H1 (cell line): ENCODE measurements around the gene CFAP97D2. TPM values are rescaled to one million over a fixed set of nuclear protein-coding genes. Genes with fewer than 3 reads are reported as not detected.

Source experiments
- CTCF ChIA-PET: fragments of 300-600 bp; sonication (Branson Sonifier 250); formaldehyde crosslinking; loops from one replicate; lab custom pipeline; 2021; ENCODE audit not compliant: partially characterized antibody; lab: Charles Lee
- POLR2A ChIA-PET: fragments of 300-600 bp; sonication (Branson Sonifier 250); formaldehyde crosslinking; loops from one replicate; lab custom pipeline; 2021; ENCODE audit warnings: inconsistent platforms; ENCODE audit not compliant: partially characterized antibody; lab: Charles Lee
- DNase-seq, 2 experiments: peaks; one replicate each; pipeline versions ENCODE4 v3.0.0 to v3.0.0-alpha.2; 2010 to 2022; ENCODE audit warnings: low spot score in 2 of 2, low read depth in 1 of 2, mixed read lengths in 1 of 2
- FAIRE-seq: peaks from 2 replicates; lab custom pipeline; 2011; peaks lifted over from hg19 to GRCh38; lab: Jason Lieb, UNC
- H2AFZ ChIP-seq: 2 replicates; pipeline ENCODE4 v1.8.1; 2012; ENCODE audit warnings: low read length, inconsistent platforms
- H2AK5ac ChIP-seq: 2 replicates; pipeline ENCODE4 v1.6.1; 2013; ENCODE audit warnings: low read depth, low read length
- H2BK120ac ChIP-seq: replicated peaks from 2 replicates; pipeline ENCODE3; 2013; ENCODE audit warnings: low read depth, low read length, inconsistent platforms
- H2BK12ac ChIP-seq: 2 replicates; pipeline ENCODE4 v1.6.1; 2013; ENCODE audit warnings: low read depth, low read length
- H2BK15ac ChIP-seq: 2 replicates; pipeline ENCODE4 v1.6.1; 2013; ENCODE audit warnings: low read length
- H2BK20ac ChIP-seq: 2 replicates; pipeline ENCODE4 v1.6.1; 2013; ENCODE audit warnings: low read length
- H2BK5ac ChIP-seq: 2 replicates; pipeline ENCODE4 v1.6.1; 2013; ENCODE audit warnings: low read depth, low read length
- H3K14ac ChIP-seq: 2 replicates; pipeline ENCODE4 v1.6.1; 2013; ENCODE audit warnings: inconsistent platforms; ENCODE audit not compliant: insufficient read length
- H3K18ac ChIP-seq: 2 replicates; pipeline ENCODE4 v1.6.1; 2013; ENCODE audit warnings: low read length; ENCODE audit errors: extremely low read depth
- H3K23ac ChIP-seq: 2 replicates; pipeline ENCODE4 v1.6.1; 2013; ENCODE audit warnings: inconsistent platforms; ENCODE audit not compliant: insufficient read length
- H3K23me2 ChIP-seq: 2 replicates; pipeline ENCODE4 v1.6.1; 2013; ENCODE audit warnings: low read depth, low read length
- H3K27ac ChIP-seq: 2 replicates; pipeline ENCODE4 v1.6.1; 2011; ENCODE audit warnings: low read depth, low read length, inconsistent platforms
- H3K27me3 ChIP-seq, 4 experiments: replicated peaks in 1 of 4; 1 replicate in 1 of 4; 2 replicates in 3 of 4; pipeline versions ENCODE4 v1.6.1 to v1.8.1; 2011 to 2013; ENCODE audit warnings: low read length in 3 of 4, mild to moderate bottlenecking in 3 of 4, inconsistent platforms in 2 of 4, mixed read lengths in 2 of 4, moderate library complexity in 1 of 4; ENCODE audit not compliant: control insufficient read depth in 3 of 4, insufficient read depth in 3 of 4; ENCODE audit errors: extremely low read depth in 1 of 4
- H3K36me3 ChIP-seq, 4 experiments: 2 replicates each; pipeline versions ENCODE4 v1.6.1 to v1.8.1; 2011 to 2013; ENCODE audit warnings: mild to moderate bottlenecking in 4 of 4, low read length in 3 of 4, moderate library complexity in 2 of 4, control low read depth in 1 of 4, inconsistent platforms in 1 of 4; ENCODE audit not compliant: insufficient read depth in 4 of 4, control insufficient read depth in 2 of 4
- H3K4ac ChIP-seq: replicated peaks from 2 replicates; pipeline ENCODE3; 2013; ENCODE audit warnings: low read length, low read depth, mixed read lengths, inconsistent platforms; ENCODE audit not compliant: insufficient read length
- H3K4me1 ChIP-seq, 4 experiments: replicated peaks in 1 of 4; 1 replicate in 1 of 4; 2 replicates in 3 of 4; pipeline versions ENCODE4 v1.6.1 to v1.8.1; 2011 to 2013; ENCODE audit warnings: low read length in 3 of 4, inconsistent platforms in 2 of 4, mixed read lengths in 1 of 4; ENCODE audit not compliant: insufficient read depth in 4 of 4, control insufficient read depth in 3 of 4
- H3K4me2 ChIP-seq, 2 experiments: 2 replicates each; pipeline versions ENCODE4 v1.6.1 to v1.8.1; 2011 to 2013; ENCODE audit warnings: low read depth in 2 of 2, low read length in 2 of 2, control low read depth in 1 of 2, inconsistent platforms in 1 of 2, mild to moderate bottlenecking in 1 of 2; ENCODE audit not compliant: insufficient read depth in 1 of 2
- H3K4me3 ChIP-seq, 4 experiments: fragments of 200-600, 300-600 bp in 1 of 4; sonication (generic), shearing (Covaris generic), sonication (Bioruptor Twin) in 1 of 4; 2 replicates each; pipeline versions ENCODE4 v1.5.1 to v1.8.1; 2011 to 2016; ENCODE audit warnings: low read length in 4 of 4, low read depth in 3 of 4, control low read depth in 2 of 4, inconsistent platforms in 2 of 4, mild to moderate bottlenecking in 2 of 4, mixed read lengths in 1 of 4, moderate library complexity in 1 of 4; ENCODE audit not compliant: insufficient read depth in 2 of 4; ENCODE audit errors: extremely low read depth in 1 of 4
- H3K56ac ChIP-seq: replicated peaks from 2 replicates; pipeline ENCODE3; 2013; ENCODE audit warnings: low read depth, mild to moderate bottlenecking, mixed read lengths, low read length, inconsistent platforms; ENCODE audit not compliant: insufficient read length
- H3K79me1 ChIP-seq: 2 replicates; pipeline ENCODE4 v1.6.1; 2013; ENCODE audit warnings: low read depth, low read length, control low read depth
- H3K79me2 ChIP-seq, 2 experiments: 2 replicates each; pipeline versions ENCODE4 v1.6.1 to v1.8.1; 2012 to 2013; ENCODE audit warnings: low read length in 2 of 2, mild to moderate bottlenecking in 2 of 2, inconsistent platforms in 1 of 2; ENCODE audit not compliant: insufficient read depth in 2 of 2, control insufficient read depth in 1 of 2
- H3K9ac ChIP-seq, 4 experiments: replicated peaks in 1 of 4; 1 replicate in 1 of 4; 2 replicates in 3 of 4; pipeline versions ENCODE4 v1.6.1 to v1.8.1; 2011 to 2013; ENCODE audit warnings: low read depth in 3 of 4, low read length in 3 of 4, control low read depth in 2 of 4, mild to moderate bottlenecking in 2 of 4, moderate library complexity in 2 of 4, inconsistent platforms in 1 of 4; ENCODE audit errors: extremely low read depth in 1 of 4
- H3K9me3 ChIP-seq, 2 experiments: 2 replicates each; pipeline versions ENCODE4 v1.6.1 to v1.8.1; 2012 to 2013; ENCODE audit warnings: mild to moderate bottlenecking in 2 of 2, moderate library complexity in 2 of 2, control low read depth in 1 of 2, inconsistent platforms in 1 of 2, low read depth in 1 of 2, low read length in 1 of 2, mixed read lengths in 1 of 2; ENCODE audit not compliant: insufficient read depth in 2 of 2
- H4K20me1 ChIP-seq, 2 experiments: replicated peaks in 1 of 2; 2 replicates each; pipeline versions ENCODE3 to v1.8.1; 2011 to 2013; ENCODE audit warnings: inconsistent platforms in 2 of 2, low read length in 2 of 2, mild to moderate bottlenecking in 1 of 2; ENCODE audit not compliant: insufficient read depth in 2 of 2, control insufficient read depth in 1 of 2
- H4K5ac ChIP-seq: 2 replicates; pipeline ENCODE4 v1.6.1; 2013; ENCODE audit warnings: low read length, low read depth, mixed read lengths, inconsistent platforms; ENCODE audit not compliant: insufficient read length
- H4K8ac ChIP-seq: 2 replicates; pipeline ENCODE4 v1.8.0; 2013; ENCODE audit warnings: mild to moderate bottlenecking, moderate library complexity, low read length, inconsistent platforms; ENCODE audit not compliant: insufficient read depth; ENCODE audit errors: extremely low read depth
- H4K91ac ChIP-seq: replicated peaks from 2 replicates; pipeline ENCODE3; 2013; ENCODE audit warnings: low read length, mixed read lengths, inconsistent platforms; ENCODE audit not compliant: insufficient read length
- ASH2L ChIP-seq: fragments of 200-600, 300-600 bp; sonication (generic); IDR thresholded peaks from one replicate; pipeline ENCODE4 v1.7.1; 2017; ENCODE audit warnings: low read length
- BRCA1 ChIP-seq: IDR thresholded peaks from 2 replicates; pipeline ENCODE4 v1.6.1; 2012; ENCODE audit warnings: low read depth, low read length, improper control_type of control experiment
- CHD2 ChIP-seq: IDR thresholded peaks from 2 replicates; pipeline ENCODE4 v1.6.1; 2012; ENCODE audit warnings: low read length, improper control_type of control experiment
- FOSL1 ChIP-seq: IDR thresholded peaks from 2 replicates; pipeline ENCODE4 v1.6.1; 2011; ENCODE audit warnings: mild to moderate bottlenecking, low read depth, low read length, moderate library complexity; ENCODE audit not compliant: insufficient read depth
- HDAC2 ChIP-seq, 2 experiments: fragments of 300-600 bp in 1 of 2; sonication (generic) in 1 of 2; IDR thresholded peaks; 2 replicates each; pipeline ENCODE4 v1.6.1; 2011 to 2012; ENCODE audit warnings: low read depth in 2 of 2, low read length in 2 of 2, mild to moderate bottlenecking in 2 of 2, moderate library complexity in 2 of 2, borderline replicate concordance in 1 of 2, inconsistent platforms in 1 of 2
- KDM4A ChIP-seq: IDR thresholded peaks from one replicate; pipeline ENCODE4 v1.7.1; 2012; ENCODE audit warnings: low read depth, mild to moderate bottlenecking, moderate library complexity, low read length, inconsistent platforms; ENCODE audit not compliant: severe bottlenecking
- SAP30 ChIP-seq: fragments of 300-600 bp; sonication (generic); IDR thresholded peaks from 2 replicates; pipeline ENCODE4 v1.7.1; 2012; ENCODE audit warnings: low read length, moderate library complexity, mild to moderate bottlenecking, inconsistent platforms; ENCODE audit not compliant: insufficient read depth, insufficient replicate concordance
- SIN3A ChIP-seq, 2 experiments: IDR thresholded peaks in 1 of 2; conservative IDR thresholded peaks in 1 of 2; 2 replicates each; pipeline ENCODE4 v1.6.1; 2011 to 2012; ENCODE audit warnings: low read length in 2 of 2, improper control_type of control experiment in 1 of 2, low read depth in 1 of 2, mild to moderate bottlenecking in 1 of 2
- SIRT6 ChIP-seq: IDR thresholded peaks from one replicate; pipeline ENCODE4 v1.7.1; 2012; ENCODE audit warnings: low read length, inconsistent platforms
- SIX5 ChIP-seq: IDR thresholded peaks from 2 replicates; pipeline ENCODE4 v1.6.1; 2011; ENCODE audit warnings: mild to moderate bottlenecking, low read depth, low read length
- SP1 ChIP-seq: IDR thresholded peaks from 2 replicates; pipeline ENCODE4 v1.6.1; 2011; ENCODE audit warnings: low read depth, low read length
- TCF12 ChIP-seq: IDR thresholded peaks from 2 replicates; pipeline ENCODE4 v1.6.1; 2011; ENCODE audit warnings: low read depth, mild to moderate bottlenecking, low read length
- ZNF274 ChIP-seq: IDR thresholded peaks from 2 replicates; pipeline ENCODE4 v1.7.0; 2012; ENCODE audit warnings: low read length, borderline replicate concordance; ENCODE audit errors: extremely low read depth
- WGBS, 2 experiments: shearing (Covaris generic) in 1 of 2; methylation state at CpG; one replicate each; pipeline versions ENCODE4 v1.1.6 to v1.1.7; 2013 to 2015; ENCODE audit warnings: low lambda C conversion rate in 2 of 2, mixed read lengths in 2 of 2, inconsistent platforms in 1 of 2, low coverage in 1 of 2, missing lambda C conversion rate in 1 of 2; ENCODE audit not compliant: insufficient replicate concordance in 2 of 2, insufficient coverage in 1 of 2, insufficient read length in 1 of 2; ENCODE audit errors: extremely low coverage in 1 of 2, missing lambda C conversion rate in 1 of 2; 5-methylcytosine and 5-hydroxymethylcytosine counted together
- polyA plus RNA-seq, 7 experiments: library from polyadenylated mRNA; depleted of rRNA in 3 of 7; stranded (reverse) in 5 of 7; unstranded in 2 of 7; fragments of >200 nt in 5 of 7; fragments of 200-250 nt in 2 of 7; gene quantifications; 1 replicate in 5 of 7; 2 replicates in 1 of 7; 4 replicates in 1 of 7; pipeline versions ENCODE4 v1.2.1 to v1.2.3, GENCODE V29; 2011 to 2013; ENCODE audit warnings: missing spikeins in 2 of 7, mixed read lengths in 2 of 7
- total RNA-seq: library from RNA; stranded (reverse); fragmentation: NEBNext Ultra II Directional; extraction: Animal tissue kit (Norgen Biotek cat#: 25700); gene quantifications from 2 replicates; pipeline ENCODE4 v1.2.1, GENCODE V29; 2021

CFAP97D2 gene
- total and polyA plus RNA-seq, 2 of the 8 experiments (the other 6 are each of a cell fraction or from before 2014, with no cell fraction given): not detected

DNA sequence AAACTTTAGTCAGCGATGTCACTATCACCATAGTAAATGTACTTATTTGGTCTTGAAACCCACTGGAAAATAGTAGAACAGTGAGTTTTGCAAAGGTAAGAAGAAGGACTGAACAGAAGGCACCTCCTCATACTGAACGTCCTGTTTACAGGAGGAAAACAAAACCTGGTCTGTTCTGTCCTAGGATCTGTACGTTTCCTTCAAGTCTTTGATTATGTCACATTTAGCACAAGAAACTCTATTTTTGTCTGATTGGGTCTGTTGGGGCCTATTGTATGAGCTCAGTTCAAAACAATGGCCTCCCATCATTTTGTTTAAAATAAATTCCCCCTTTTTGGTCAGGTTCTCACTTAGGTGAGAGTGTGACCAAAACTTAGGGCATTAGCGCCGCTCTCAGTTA, 11.2 kb upstream of the CFAP97D2 start (continued):
- no peak for TF ChIP-seq ASH2L

GRCh38 chr13:114173272-114173671, 5.8 kb upstream of the CFAP97D2 start:
- Histone ChIP-seq H3K79me2 (no peaks in the 10 kb centered on the region), H3K27ac (no peak overlapping the region), H3K23me2 (no peaks in the 10 kb centered on the region), H3K36me3 (no peaks in the 10 kb centered on the region), H3K4me1 (no peaks in the 10 kb centered on the region), H3K4ac (no peak overlapping the region), H2AK5ac (no peak overlapping the region), H3K18ac (no peak overlapping the region), H4K20me1 (no peaks in the 10 kb centered on the region), H3K4me2 (no peak overlapping the region), H3K79me1 (no peaks in the 10 kb centered on the region), H4K5ac (no peak overlapping the region), H2AFZ (no peak overlapping the region), H3K27me3 (no peaks in the 10 kb centered on the region), H3K14ac (no peak overlapping the region), H3K9ac (no peak overlapping the region), H2BK120ac (no peak overlapping the region), H3K23ac (no peak overlapping the region), H3K56ac (no peak overlapping the region), H4K91ac (no peak overlapping the region), H3K9me3 (peaks cover 0 to 3% of the 10 kb centered on the region in 2 experiments; a peak in 1 of 4 replicates), H2BK12ac (no peak overlapping the region), H2BK5ac (no peak overlapping the region), H4K8ac (no peak overlapping the region), H3K4me3 (no peak overlapping the region), H2BK15ac (no peak overlapping the region), H2BK20ac (no peak overlapping the region)
- ChIA-PET POLR2A (no interaction called here), CTCF (no interaction called here)
- 93% methylated on average over 3 of the region's 3 CpGs; no CpG with 5 or more reads in 1 of the 2 experiments for WGBS, 2 experiments
- DNase-seq (no peak), FAIRE-seq (no peak)
- TF ChIP-seq SIN3A (conservative IDR thresholded peaks at IDR 0.05 in 1 of 2, IDR thresholded peaks at IDR 0.05 in 1 of 2; ENCODE audit: low read depth in 1 of 2, low read length in 2 of 2): no peak
- no peak for TF ChIP-seq SP1
- no peak for TF ChIP-seq SIRT6
- no peak for TF ChIP-seq BRCA1
- TF ChIP-seq HDAC2 (IDR thresholded peaks at IDR 0.05; ENCODE audit: borderline replicate concordance in 1 of 2, low read depth in 2 of 2, low read length in 2 of 2): no peak
- TF ChIP-seq FOSL1: no peak
- TF ChIP-seq SIX5: no peak
- TF ChIP-seq KDM4A: no peak
- TF ChIP-seq SAP30: no peak
- TF ChIP-seq CHD2: no peak
- no peak for TF ChIP-seq ZNF274
- no peak for TF ChIP-seq TCF12
- TF ChIP-seq, all 59 proteins: peak for 0
